Measurements from ENCODE around the gene OR9Q1.

The OR9Q1 gene

GRCh38 chr11:57977709-57978108 lies 46.0 kb upstream of the OR9Q1 start:
- Histone ChIP-seq H3K9me3 (ENCODE audit: insufficient read depth, low read depth, low read length) (0 out of 2 replicates have a peak, but pooled peaks cover 3% of the 10 kb centered on the region), H3K4me3 (ENCODE audit: low read length, poor library complexity, severe bottlenecking) (no peak overlapping the region)

GRCh38 chr11:57978686-57979531 lies 44.8 kb upstream of the OR9Q1 start:
- Histone ChIP-seq H3K36me3 (ENCODE audit: insufficient read depth, low read length) (no peaks in the 10 kb centered on the region), H3K4me3 (ENCODE audit: low read length, poor library complexity, severe bottlenecking) (no peak overlapping the region), H3K9ac (ENCODE audit: low read depth, low read length, poor library complexity, severe bottlenecking) (no peak overlapping the region)

More at GRCh38 chr11:57977709-57978108, 46.0 kb upstream of the OR9Q1 start:
- Histone ChIP-seq H2AFZ (ENCODE audit: low read length) (no peak overlapping the region), H3F3A (ENCODE audit: low read depth) (no peaks in the 10 kb centered on the region), H3K4me1 (ENCODE audit: insufficient read depth, low read length, poor library complexity, severe bottlenecking) (no peaks in the 10 kb centered on the region), H3K9me2 (replicated peaks; ENCODE audit: low read depth, low read length) (no peaks in the 10 kb centered on the region), H3K9ac (ENCODE audit: low read depth, low read length, poor library complexity, severe bottlenecking) (no peak overlapping the region), H3K4me2 (ENCODE audit: low read depth, low read length, poor library complexity, severe bottlenecking) (no peak overlapping the region), H3K36me3 (ENCODE audit: insufficient read depth, low read length) (no peaks in the 10 kb centered on the region), H3K79me2 (ENCODE audit: insufficient read depth, low read length) (no peaks in the 10 kb centered on the region), H4K20me1 (ENCODE audit: insufficient read depth, low read length, poor library complexity, severe bottlenecking) (no peaks in the 10 kb centered on the region), H3K27me3 (ENCODE audit: insufficient read depth, low read length, poor library complexity, severe bottlenecking) (no peaks in the 10 kb centered on the region)
- TF ChIP-seq, protein P1, sequence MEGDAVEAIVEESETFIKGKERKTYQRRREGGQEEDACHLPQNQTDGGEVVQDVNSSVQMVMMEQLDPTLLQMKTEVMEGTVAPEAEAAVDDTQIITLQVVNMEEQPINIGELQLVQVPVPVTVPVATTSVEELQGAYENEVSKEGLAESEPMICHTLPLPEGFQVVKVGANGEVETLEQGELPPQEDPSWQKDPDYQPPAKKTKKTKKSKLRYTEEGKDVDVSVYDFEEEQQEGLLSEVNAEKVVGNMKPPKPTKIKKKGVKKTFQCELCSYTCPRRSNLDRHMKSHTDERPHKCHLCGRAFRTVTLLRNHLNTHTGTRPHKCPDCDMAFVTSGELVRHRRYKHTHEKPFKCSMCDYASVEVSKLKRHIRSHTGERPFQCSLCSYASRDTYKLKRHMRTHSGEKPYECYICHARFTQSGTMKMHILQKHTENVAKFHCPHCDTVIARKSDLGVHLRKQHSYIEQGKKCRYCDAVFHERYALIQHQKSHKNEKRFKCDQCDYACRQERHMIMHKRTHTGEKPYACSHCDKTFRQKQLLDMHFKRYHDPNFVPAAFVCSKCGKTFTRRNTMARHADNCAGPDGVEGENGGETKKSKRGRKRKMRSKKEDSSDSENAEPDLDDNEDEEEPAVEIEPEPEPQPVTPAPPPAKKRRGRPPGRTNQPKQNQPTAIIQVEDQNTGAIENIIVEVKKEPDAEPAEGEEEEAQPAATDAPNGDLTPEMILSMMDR (conservative IDR thresholded peaks at IDR 0.05; ENCODE audit: low read length): no peak
- TF ChIP-seq EZH2phosphoT487 (IDR thresholded peaks at IDR 0.05; ENCODE audit: borderline replicate concordance): no peak

DNA sequence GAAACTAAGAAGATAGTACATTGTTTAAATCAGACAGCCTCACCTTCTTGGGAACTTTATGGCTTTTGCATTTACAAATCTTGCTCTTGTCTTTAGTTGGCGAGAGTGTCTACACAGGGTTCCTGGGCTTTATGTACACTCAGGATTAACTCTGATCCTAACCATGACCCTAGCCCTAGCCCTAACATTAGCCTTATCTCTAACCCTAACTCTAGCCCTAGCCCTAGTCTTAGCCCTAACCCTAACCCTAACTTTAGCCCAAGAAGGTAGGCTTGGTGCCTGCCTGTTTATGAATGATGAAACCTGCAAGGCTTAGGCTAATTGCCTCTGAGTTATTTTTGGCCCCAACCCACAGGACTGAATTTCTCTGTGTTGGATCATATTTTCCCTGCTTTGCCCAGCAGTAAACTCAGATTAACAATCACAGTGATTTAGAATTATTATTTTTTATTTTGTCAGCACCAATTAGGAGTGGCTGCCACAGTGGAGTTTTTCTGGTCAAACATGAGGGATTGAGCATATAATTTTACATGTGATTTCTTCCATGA lies 44.1 kb upstream of the OR9Q1 start:
- no peaks in the 10 kb centered on the region for H4K20me1 ChIP-seq (ENCODE audit: insufficient read depth, low read length, poor library complexity, severe bottlenecking)
- no peak overlapping the region for H3K4me2 ChIP-seq (ENCODE audit: low read depth, low read length, poor library complexity, severe bottlenecking)
- H3K9me2 ChIP-seq (replicated peaks; ENCODE audit: low read depth, low read length): no peaks in the 10 kb centered on the region
- TF ChIP-seq, protein P1 (conservative IDR thresholded peaks at IDR 0.05; ENCODE audit: low read length): no peak
- no peak for TF ChIP-seq EZH2phosphoT487 (IDR thresholded peaks at IDR 0.05; ENCODE audit: borderline replicate concordance)
- no peak overlapping the region for H2AFZ ChIP-seq (ENCODE audit: low read length)
- no peaks in the 10 kb centered on the region for H3K36me3 ChIP-seq (ENCODE audit: insufficient read depth, low read length)
- 0 out of 2 replicates have a peak, but pooled peaks cover 3% of the 10 kb centered on the region for H3K9me3 ChIP-seq (ENCODE audit: insufficient read depth, low read depth, low read length)
- no peak overlapping the region for H3K4me3 ChIP-seq (ENCODE audit: low read length, poor library complexity, severe bottlenecking)
- no peaks in the 10 kb centered on the region for H3K4me1 ChIP-seq (ENCODE audit: insufficient read depth, low read length, poor library complexity, severe bottlenecking)
- H3F3A ChIP-seq (ENCODE audit: low read depth): no peaks in the 10 kb centered on the region
- H3K27me3 ChIP-seq (ENCODE audit: insufficient read depth, low read length, poor library complexity, severe bottlenecking): no peaks in the 10 kb centered on the region
- H3K9ac ChIP-seq (ENCODE audit: low read depth, low read length, poor library complexity, severe bottlenecking): no peak overlapping the region
- no peaks in the 10 kb centered on the region for H3K79me2 ChIP-seq (ENCODE audit: insufficient read depth, low read length)

More at GRCh38 chr11:57978686-57979531, 44.8 kb upstream of the OR9Q1 start:
- TF ChIP-seq, protein P1 (conservative IDR thresholded peaks at IDR 0.05; ENCODE audit: low read length): no peak
- TF ChIP-seq EZH2phosphoT487 (IDR thresholded peaks at IDR 0.05; ENCODE audit: borderline replicate concordance): no peak
- Histone ChIP-seq H3K9me3 (ENCODE audit: insufficient read depth, low read depth, low read length) (0 out of 2 replicates have a peak, but pooled peaks cover 3% of the 10 kb centered on the region), H3K27me3 (ENCODE audit: insufficient read depth, low read length, poor library complexity, severe bottlenecking) (no peaks in the 10 kb centered on the region), H3K9me2 (replicated peaks; ENCODE audit: low read depth, low read length) (no peaks in the 10 kb centered on the region), H2AFZ (ENCODE audit: low read length) (no peak overlapping the region), H3K4me1 (ENCODE audit: insufficient read depth, low read length, poor library complexity, severe bottlenecking) (no peaks in the 10 kb centered on the region), H3K4me2 (ENCODE audit: low read depth, low read length, poor library complexity, severe bottlenecking) (no peak overlapping the region), H3F3A (ENCODE audit: low read depth) (no peaks in the 10 kb centered on the region), H3K79me2 (ENCODE audit: insufficient read depth, low read length) (no peaks in the 10 kb centered on the region), H4K20me1 (ENCODE audit: insufficient read depth, low read length, poor library complexity, severe bottlenecking) (no peaks in the 10 kb centered on the region)

All from Loucy (cell line).